HG02973 (cell line): ENCODE results near the gene AMPD2.
"Not testable (repeated sequence)": the region's sequence is repeated elsewhere in the genome, so short reads cannot be mapped to it uniquely, and the experiment has no call there.

Experiments used
- ATAC-seq: cut with Tn5 transposase; IDR thresholded peaks from one replicate; pipeline ENCODE4 v1.9.1; 2021; ENCODE audit warnings: moderate library complexity; ENCODE audit not compliant: unreplicated experiment

Gene AMPD2

DNA sequence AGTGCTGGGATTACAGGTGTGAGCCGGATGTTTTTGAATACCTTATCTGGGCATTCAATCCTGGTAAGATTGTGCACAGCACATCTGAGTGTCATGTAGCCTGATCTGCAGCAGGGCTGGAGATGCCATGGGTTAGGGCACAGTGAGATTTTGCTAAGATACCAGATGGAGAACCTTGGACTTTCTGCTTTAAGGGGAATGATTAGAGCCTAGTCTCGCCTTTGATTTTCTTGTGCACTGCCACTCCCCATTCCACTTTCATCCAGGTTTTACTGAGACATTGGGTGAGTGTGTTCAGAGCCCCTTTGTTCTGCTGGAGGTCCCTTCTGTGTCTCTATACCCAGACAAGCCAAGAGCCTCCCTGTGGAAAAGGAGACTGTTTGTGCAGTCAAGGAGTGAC is 54.2 kb downstream of the AMPD2 start:
- ATAC-seq: not testable (repeated sequence)

DNA sequence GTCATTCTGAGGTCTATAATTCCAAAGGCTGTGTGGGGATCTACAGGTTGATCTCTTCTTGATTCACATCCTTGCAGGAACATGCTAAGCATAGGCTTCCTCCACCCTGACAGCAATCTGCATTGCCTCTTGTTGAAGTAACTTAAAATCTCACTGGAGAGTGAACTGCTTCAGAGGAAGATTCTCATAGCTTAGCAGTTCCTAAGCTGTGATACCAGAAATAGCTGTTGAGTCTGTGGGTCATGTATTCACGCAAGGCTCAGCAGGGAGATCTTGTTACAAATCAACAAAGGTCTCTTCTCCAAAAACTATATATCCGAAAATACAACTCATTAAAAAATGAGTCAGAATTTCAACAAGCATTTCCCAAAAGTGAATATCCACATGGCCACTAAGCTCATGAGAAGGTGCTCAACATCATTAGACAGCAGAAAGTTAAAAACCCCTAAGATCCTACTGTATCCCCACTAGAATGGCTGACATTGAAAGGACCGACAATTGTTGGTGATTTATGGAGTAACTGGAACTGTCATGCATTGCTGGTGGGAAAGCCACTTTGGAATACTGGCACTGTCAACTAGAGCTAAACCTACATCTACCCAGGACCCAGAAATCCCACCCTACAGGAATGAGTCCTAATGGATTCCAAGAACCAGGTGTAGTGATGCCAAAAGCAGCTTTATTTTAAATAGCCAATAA is 57.2 kb downstream of the AMPD2 start:
- ATAC-seq: not testable (repeated sequence)

DNA sequence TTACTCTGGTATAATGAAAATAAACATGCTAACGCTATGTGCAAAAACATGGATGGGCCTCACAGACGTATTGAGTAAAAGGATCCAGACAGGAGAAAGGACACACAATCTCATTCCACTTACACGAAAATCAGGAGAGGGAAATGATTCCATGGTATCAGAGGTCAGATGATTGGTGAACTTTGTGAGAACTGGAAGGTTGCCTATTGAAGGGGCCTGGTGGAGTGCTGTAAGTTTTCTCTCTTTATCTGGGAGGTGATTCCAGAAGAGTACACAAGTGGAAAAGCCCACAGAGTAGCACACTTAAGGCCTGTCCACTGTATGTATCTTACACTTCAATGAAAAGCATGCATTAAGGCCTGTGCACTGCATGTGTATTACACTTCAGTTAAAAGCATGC is 57.8 kb downstream of the AMPD2 start:
- ATAC-seq: no peak

DNA sequence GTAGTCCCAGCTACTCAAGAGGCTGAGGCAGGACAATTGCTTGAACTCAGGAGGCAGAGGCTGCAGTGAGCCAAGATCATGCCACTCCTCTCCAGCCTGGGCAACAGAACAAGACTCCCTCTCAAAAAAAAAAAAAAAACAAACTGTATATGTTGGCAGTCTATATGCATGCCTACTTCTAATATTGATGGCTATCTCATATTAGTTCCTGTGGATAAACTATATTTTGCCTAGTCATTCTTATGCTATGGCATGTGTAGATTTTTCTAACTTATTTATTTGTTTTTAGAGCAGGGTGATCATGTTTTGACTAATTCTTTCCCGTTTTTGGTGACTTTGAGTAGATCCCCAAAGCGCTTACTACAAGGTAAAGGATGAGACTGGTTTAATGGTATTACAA is 59.0 kb downstream of the AMPD2 start:
- ATAC-seq: not testable (repeated sequence)
